Esophagus squamous epithelium (tissue), 4 donors: ENCODE data around the gene PTP4A1.

Source experiments
- POLR2A ChIP-seq, 4 donors: fragments of 450-650 bp; IDR thresholded peaks; one replicate each; pipeline ENCODE4 v1.6.1; 2017; ENCODE audit warnings: antibody characterized with exemption in 4 of 4, mild to moderate bottlenecking in 4 of 4, moderate library complexity in 3 of 4
- TF ChIP-seq, protein P1 (sequence below), 6 experiments: fragments of 450-650 bp in 4 of 6; fragments of 200-600 bp in 2 of 6; sonication (generic) in 2 of 6; IDR thresholded peaks; one replicate each; pipeline ENCODE4 v1.5.1; 2016 to 2019; ENCODE audit warnings: antibody characterized with exemption in 6 of 6, mild to moderate bottlenecking in 4 of 6, moderate library complexity in 4 of 6

DNA sequence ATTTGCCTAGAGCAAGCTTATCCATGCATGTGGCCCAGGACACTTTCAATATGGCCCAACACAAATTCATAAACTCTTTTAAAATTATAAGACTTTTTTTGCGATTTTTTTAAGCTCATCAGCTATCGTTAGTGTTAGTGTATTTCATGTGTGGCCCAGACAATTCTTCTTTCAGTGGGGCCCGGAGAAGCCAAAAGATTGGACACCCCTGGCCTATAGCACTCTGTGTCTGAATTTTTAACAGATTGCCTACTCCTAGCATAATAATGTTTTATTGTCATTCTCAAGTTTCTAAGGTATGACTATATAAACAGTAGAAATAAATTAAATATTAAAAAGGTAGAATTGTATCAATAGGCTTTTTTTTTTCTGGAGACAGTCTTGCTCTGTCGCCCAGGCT lies 48.6 kb upstream of the PTP4A1 start:
- TF ChIP-seq POLR2A (IDR thresholded peaks at IDR 0.05): no peak
- TF ChIP-seq, protein P1, sequence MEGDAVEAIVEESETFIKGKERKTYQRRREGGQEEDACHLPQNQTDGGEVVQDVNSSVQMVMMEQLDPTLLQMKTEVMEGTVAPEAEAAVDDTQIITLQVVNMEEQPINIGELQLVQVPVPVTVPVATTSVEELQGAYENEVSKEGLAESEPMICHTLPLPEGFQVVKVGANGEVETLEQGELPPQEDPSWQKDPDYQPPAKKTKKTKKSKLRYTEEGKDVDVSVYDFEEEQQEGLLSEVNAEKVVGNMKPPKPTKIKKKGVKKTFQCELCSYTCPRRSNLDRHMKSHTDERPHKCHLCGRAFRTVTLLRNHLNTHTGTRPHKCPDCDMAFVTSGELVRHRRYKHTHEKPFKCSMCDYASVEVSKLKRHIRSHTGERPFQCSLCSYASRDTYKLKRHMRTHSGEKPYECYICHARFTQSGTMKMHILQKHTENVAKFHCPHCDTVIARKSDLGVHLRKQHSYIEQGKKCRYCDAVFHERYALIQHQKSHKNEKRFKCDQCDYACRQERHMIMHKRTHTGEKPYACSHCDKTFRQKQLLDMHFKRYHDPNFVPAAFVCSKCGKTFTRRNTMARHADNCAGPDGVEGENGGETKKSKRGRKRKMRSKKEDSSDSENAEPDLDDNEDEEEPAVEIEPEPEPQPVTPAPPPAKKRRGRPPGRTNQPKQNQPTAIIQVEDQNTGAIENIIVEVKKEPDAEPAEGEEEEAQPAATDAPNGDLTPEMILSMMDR (IDR thresholded peaks at IDR 0.05): no peak
